Stimulated activated CD4-positive, alpha-beta T cell treated with anti-CD3 and anti-CD28 coated beads, Interleukin-1b, Interleukin-23, amount 100 ng/mL, for 1 hour (primary cell): ENCODE data around the gene KSR1.

Experiments
- DNase-seq, 2 donors: peaks; one replicate each; pipeline ENCODE4 v3.0.0-alpha.2; 2020; ENCODE audit warnings: low read depth in 2 of 2

Gene KSR1

GRCh38 chr17:27590864-27591263 is 134.6 kb downstream of the KSR1 start:
- DNase-seq = no peak

GRCh38 chr17:27591986-27592385 is 135.7 kb downstream of the KSR1 start:
- DNase-seq = no peak

- DNase-seq = no peak
Measured at GRCh38 chr17:27593232-27593856, 137.1 kb downstream of the KSR1 start.

- DNase-seq = no peak
Measured at GRCh38 chr17:27593857-27594255, 137.6 kb downstream of the KSR1 start.

- no peak for DNase-seq
Measured at GRCh38 chr17:27595208-27595607, 139.0 kb downstream of the KSR1 start.

- DNase-seq = no peak
Measured at GRCh38 chr17:27596096-27596495, 139.8 kb downstream of the KSR1 start.

GRCh38 chr17:27596566-27597187 is 140.4 kb downstream of the KSR1 start:
- DNase-seq = no peak

GRCh38 chr17:27597188-27597580 is 140.9 kb downstream of the KSR1 start:
- DNase-seq = no peak

- DNase-seq = no peak
Measured at GRCh38 chr17:27597783-27598320, 141.6 kb downstream of the KSR1 start.

GRCh38 chr17:27598337-27599050 is 142.2 kb downstream of the KSR1 start:
- no peak for DNase-seq

GRCh38 chr17:27600471-27600870 is 144.2 kb downstream of the KSR1 start:
- DNase-seq = no peak

GRCh38 chr17:27601069-27601974 is 145.1 kb downstream of the KSR1 start:
- peak; percentile 53 to 81 for DNase-seq

- no peak for DNase-seq
Measured at GRCh38 chr17:27601975-27602302, 145.7 kb downstream of the KSR1 start.

GRCh38 chr17:27602721-27603420 is 146.6 kb downstream of the KSR1 start:
- DNase-seq = peak; percentile 45 to 60

GRCh38 chr17:27603421-27603770 is 147.1 kb downstream of the KSR1 start:
- no peak for DNase-seq

- DNase-seq = no peak
Measured at GRCh38 chr17:27603880-27604794, 147.9 kb downstream of the KSR1 start.

GRCh38 chr17:27605409-27605808 is 149.2 kb downstream of the KSR1 start:
- no peak for DNase-seq

- no peak for DNase-seq
Measured at GRCh38 chr17:27607521-27608091, 151.4 kb downstream of the KSR1 start.

- DNase-seq = no peak
Measured at GRCh38 chr17:27608328-27609230, 152.3 kb downstream of the KSR1 start.
